NB4 (cell line): Measurements from ENCODE around the gene CMTM3.

ENCODE experiments used
- DNase-seq: peaks from one replicate; pipeline ENCODE4 v3.0.0; 2010; ENCODE audit warnings: low read depth
- H3K4me3 ChIP-seq: one replicate; pipeline ENCODE4 v1.5.1; 2011; ENCODE audit warnings: mild to moderate bottlenecking, low read depth, low read length, moderate library complexity
- MYC ChIP-seq: IDR thresholded peaks from 2 replicates; pipeline ENCODE4 v1.6.1; 2011; ENCODE audit warnings: low read depth, low read length
- POLR2A ChIP-seq: IDR thresholded peaks from 2 replicates; pipeline ENCODE4 v1.6.1; 2011; ENCODE audit warnings: mild to moderate bottlenecking; ENCODE audit not compliant: insufficient read length; ENCODE audit errors: extremely low read depth
- TF ChIP-seq, protein P1 (sequence below): IDR thresholded peaks from 2 replicates; pipeline ENCODE4 v1.6.1; 2011; ENCODE audit warnings: low read depth, low read length
- TF ChIP-seq, protein P2 (sequence below): IDR thresholded peaks from one replicate; pipeline ENCODE4 v1.5.1; 2012; ENCODE audit warnings: low read depth, low read length

CMTM3 gene

DNA sequence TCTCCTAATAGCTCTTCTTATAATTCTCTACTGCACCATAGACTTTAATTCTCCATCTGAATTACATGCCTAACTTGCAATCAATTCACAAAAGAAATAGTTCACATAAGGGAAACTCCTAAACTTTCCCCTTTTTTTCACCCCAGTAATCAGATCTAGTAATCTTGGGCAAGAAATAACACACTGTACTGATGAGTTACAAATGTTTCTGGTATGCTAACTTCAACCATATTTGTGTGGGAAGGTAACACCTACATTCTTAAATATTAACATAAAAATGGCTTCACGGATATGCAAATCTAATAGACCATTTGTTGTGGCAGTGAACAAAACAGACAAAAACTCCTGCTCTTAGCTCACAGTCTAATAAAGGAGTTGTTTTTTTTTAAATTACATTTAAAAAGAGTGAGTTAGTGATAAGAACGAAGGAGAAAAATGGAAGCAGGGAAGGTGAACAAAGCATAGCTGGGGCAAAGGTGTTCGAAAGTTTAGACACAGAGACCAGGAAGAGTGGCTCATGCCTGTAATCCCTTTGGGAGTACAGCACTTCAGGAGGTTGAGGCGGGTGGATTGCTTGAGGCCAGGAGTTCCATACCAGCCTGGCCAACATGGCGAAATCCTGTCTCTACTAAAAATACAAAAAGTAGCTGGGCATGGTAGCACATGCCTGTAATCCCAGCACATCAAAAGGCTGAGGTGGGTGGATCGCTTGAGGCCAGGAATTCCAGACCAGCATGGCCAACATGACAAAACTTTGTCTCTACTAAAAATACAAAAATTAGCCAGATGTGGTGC, 34.8 kb downstream of the CMTM3 start:
- TF ChIP-seq, protein P1, sequence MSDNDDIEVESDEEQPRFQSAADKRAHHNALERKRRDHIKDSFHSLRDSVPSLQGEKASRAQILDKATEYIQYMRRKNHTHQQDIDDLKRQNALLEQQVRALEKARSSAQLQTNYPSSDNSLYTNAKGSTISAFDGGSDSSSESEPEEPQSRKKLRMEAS, result no peak
- TF ChIP-seq POLR2A, result no peak
- TF ChIP-seq MYC, result no peak
- TF ChIP-seq, protein P2, sequence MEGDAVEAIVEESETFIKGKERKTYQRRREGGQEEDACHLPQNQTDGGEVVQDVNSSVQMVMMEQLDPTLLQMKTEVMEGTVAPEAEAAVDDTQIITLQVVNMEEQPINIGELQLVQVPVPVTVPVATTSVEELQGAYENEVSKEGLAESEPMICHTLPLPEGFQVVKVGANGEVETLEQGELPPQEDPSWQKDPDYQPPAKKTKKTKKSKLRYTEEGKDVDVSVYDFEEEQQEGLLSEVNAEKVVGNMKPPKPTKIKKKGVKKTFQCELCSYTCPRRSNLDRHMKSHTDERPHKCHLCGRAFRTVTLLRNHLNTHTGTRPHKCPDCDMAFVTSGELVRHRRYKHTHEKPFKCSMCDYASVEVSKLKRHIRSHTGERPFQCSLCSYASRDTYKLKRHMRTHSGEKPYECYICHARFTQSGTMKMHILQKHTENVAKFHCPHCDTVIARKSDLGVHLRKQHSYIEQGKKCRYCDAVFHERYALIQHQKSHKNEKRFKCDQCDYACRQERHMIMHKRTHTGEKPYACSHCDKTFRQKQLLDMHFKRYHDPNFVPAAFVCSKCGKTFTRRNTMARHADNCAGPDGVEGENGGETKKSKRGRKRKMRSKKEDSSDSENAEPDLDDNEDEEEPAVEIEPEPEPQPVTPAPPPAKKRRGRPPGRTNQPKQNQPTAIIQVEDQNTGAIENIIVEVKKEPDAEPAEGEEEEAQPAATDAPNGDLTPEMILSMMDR, result no peak
- H3K4me3 ChIP-seq, result no peak overlapping the region
- no peak for DNase-seq

- TF ChIP-seq POLR2A (no peak), MYC (no peak)
- TF ChIP-seq, protein P2, result no peak
- TF ChIP-seq, protein P1, result no peak
- no peak for DNase-seq
Measured at GRCh38 chr16:66640724-66641314, 36.3 kb downstream of the CMTM3 start.

GRCh38 chr16:66641387-66641786, 36.9 kb downstream of the CMTM3 start:
- TF ChIP-seq, protein P2, result no peak
- TF ChIP-seq POLR2A (no peak), MYC (no peak)
- TF ChIP-seq, protein P1, result no peak
- DNase-seq, result no peak
- H3K4me3 ChIP-seq, result no peak overlapping the region

More at GRCh38 chr16:66640724-66641314, 36.3 kb downstream of the CMTM3 start:
- H3K4me3 ChIP-seq, result no peak overlapping the region

DNA sequence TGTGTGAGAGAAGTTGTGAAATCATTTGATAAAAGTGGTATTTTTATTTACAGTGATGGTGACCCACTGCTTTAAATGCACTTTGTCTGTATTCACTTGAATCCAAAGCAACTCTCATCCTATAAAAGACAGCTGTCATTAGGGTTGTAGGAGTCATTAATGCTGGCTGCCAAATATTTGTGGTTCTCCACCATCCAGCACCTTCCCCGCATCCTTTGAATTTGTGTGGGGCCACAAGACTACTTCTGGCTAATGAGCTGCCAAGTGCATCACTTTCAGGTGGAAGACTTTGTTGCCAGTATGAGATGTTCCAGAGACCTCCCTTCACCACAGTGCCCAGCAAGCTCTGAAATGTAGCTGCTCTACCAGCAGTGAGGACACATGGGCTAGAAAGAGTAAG, 43.4 kb downstream of the CMTM3 start:
- no peak for DNase-seq
- TF ChIP-seq, protein P2, result no peak
- TF ChIP-seq, protein P1, result no peak
- no peak for TF ChIP-seq POLR2A
- no peak for TF ChIP-seq MYC
- no peak overlapping the region for H3K4me3 ChIP-seq

- H3K4me3 ChIP-seq, result no peak overlapping the region
- TF ChIP-seq POLR2A, result no peak
- no peak for TF ChIP-seq MYC
- no peak for DNase-seq
Measured at GRCh38 chr16:66649167-66649566, 44.7 kb downstream of the CMTM3 start.

DNA sequence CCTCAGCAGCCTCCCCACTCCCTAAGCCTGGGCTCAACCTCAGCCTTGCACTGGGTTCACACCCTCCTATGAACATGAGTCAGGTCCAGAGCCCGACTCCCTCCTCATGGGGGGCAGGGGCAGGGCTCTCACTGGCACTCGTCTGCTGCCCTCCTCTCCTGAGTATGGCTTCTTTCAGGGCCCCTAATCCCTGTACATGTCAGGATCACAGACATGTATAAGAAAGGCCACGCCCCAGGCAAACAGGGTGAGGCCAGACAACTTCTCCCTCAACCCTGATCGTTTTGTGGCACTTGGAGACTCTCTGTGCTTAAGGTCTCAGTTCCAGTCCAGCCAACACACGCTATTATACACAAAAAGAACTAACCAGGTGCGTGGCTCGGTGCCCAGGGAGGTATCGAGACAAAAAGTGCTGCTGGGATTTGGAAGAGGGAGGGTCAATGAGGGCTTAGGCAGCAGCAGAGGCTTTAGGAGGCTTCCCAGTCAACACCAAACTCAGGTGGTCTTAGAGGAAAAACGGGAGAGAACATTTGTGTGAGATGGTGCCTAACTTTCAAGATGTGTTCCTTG, 45.2 kb downstream of the CMTM3 start:
- DNase-seq, result no peak
- TF ChIP-seq, protein P1, result no peak
- no peak for TF ChIP-seq MYC
- TF ChIP-seq, protein P2, result no peak
- TF ChIP-seq POLR2A, result no peak

More for the DNA sequence above, 45.2 kb downstream of the CMTM3 start:
- no peak overlapping the region for H3K4me3 ChIP-seq
